Measurements from ENCODE around the gene DGKD.

The DGKD gene

DNA sequence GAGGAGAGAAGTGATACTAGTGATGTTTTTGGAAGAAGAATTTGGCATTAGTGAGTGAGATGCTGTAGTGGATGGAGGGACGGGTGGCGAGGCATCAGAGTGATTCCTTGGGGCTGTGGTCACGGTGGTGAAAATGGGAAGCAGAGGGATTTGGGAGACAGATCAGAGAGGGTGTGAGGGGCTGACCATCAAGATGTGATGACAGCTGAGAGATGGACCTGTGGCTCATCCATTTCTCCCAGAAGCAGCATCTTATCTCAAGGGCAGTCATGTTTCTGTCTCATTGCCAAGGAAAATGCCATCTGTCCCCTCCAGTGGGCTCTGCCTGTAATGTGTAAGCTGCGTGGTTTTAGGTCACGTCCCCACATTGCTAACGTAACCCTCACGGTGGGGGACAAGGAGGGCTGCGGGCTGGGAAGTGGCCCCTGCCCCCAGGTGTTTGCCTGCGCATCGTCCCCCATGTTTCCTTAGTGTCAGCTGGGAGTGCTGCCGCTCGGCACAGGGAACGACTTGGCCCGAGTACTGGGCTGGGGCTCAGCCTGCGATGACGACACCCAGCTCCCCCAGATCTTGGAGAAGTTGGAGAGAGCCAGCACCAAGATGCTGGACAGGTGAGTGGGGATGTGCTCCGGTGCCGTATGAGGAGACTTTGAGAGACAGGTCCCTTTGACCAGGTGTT, 91.0 kb downstream of the DGKD start:
- no peak for DNase-seq (ENCODE audit: low read depth)
- TF ChIP-seq, protein P1, sequence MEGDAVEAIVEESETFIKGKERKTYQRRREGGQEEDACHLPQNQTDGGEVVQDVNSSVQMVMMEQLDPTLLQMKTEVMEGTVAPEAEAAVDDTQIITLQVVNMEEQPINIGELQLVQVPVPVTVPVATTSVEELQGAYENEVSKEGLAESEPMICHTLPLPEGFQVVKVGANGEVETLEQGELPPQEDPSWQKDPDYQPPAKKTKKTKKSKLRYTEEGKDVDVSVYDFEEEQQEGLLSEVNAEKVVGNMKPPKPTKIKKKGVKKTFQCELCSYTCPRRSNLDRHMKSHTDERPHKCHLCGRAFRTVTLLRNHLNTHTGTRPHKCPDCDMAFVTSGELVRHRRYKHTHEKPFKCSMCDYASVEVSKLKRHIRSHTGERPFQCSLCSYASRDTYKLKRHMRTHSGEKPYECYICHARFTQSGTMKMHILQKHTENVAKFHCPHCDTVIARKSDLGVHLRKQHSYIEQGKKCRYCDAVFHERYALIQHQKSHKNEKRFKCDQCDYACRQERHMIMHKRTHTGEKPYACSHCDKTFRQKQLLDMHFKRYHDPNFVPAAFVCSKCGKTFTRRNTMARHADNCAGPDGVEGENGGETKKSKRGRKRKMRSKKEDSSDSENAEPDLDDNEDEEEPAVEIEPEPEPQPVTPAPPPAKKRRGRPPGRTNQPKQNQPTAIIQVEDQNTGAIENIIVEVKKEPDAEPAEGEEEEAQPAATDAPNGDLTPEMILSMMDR (IDR thresholded peaks at IDR 0.05; ENCODE audit: insufficient read depth, low read depth, low read length, missing control alignments): no peak

DNA sequence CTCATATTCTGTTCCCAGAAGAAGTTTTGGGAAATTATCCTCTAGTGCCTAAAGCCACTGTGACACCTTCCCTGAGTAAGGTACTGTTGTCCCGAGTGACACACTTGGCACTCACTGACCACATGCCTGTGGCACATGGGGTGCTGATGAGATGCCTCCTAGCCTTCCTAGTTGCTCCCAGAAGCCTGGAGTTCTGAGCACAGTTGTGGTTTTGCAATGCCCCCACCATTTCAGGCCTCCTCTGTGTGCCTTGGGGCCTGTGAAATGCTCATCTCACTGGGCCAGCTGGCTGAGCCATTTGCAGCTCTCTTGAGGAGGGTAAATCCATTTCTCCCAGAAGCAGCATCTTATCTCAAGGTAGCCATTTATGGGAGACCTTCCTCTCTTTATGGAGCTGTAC, 91.8 kb downstream of the DGKD start:
- no peak overlapping the region for H3K4me3 ChIP-seq (ENCODE audit: low read depth, low read length)
- TF ChIP-seq, protein P1 (IDR thresholded peaks at IDR 0.05; ENCODE audit: insufficient read depth, low read depth, low read length, missing control alignments): no peak
- DNase-seq (ENCODE audit: low read depth): no peak

More for the DNA sequence above, 91.0 kb downstream of the DGKD start:
- no peak overlapping the region for H3K4me3 ChIP-seq (ENCODE audit: low read depth, low read length)

DNA sequence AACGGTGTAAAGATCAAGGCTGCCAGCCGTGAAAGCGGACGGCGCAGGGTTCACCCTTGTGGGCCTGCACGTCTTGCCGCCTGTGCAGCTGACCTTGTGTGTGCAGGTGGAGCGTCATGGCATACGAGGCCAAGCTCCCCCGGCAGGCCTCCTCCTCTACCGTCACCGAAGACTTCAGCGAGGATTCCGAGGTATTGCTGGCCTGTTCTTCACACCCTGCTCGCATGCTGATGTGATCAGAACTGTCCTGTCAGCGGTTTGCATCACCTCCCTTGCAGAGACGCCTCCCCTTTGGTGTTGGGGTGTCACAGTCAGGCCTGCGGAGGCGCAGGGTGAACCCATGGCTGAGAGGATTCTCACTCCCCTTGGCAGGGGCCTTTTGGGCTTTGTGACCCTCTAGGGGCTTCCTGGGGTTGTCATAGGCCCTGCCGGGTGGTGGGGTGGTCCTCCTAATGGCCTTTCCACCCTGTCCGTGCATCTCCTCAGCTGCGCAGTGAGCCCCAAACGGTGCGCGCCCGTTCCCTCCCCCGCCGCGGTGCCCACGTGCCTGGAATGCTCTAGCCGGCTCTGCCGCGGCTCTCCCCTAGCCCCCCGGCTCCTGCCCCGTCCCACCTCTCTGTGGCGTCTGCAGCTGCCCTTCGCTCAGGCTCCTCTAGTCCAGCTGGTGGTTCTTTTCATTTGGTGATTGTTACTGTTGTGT, 92.5 kb downstream of the DGKD start:
- no peak overlapping the region for H3K4me3 ChIP-seq (ENCODE audit: low read depth, low read length)
- TF ChIP-seq, protein P1 (IDR thresholded peaks at IDR 0.05; ENCODE audit: insufficient read depth, low read depth, low read length, missing control alignments): no peak
- DNase-seq (ENCODE audit: low read depth): no peak

DNA sequence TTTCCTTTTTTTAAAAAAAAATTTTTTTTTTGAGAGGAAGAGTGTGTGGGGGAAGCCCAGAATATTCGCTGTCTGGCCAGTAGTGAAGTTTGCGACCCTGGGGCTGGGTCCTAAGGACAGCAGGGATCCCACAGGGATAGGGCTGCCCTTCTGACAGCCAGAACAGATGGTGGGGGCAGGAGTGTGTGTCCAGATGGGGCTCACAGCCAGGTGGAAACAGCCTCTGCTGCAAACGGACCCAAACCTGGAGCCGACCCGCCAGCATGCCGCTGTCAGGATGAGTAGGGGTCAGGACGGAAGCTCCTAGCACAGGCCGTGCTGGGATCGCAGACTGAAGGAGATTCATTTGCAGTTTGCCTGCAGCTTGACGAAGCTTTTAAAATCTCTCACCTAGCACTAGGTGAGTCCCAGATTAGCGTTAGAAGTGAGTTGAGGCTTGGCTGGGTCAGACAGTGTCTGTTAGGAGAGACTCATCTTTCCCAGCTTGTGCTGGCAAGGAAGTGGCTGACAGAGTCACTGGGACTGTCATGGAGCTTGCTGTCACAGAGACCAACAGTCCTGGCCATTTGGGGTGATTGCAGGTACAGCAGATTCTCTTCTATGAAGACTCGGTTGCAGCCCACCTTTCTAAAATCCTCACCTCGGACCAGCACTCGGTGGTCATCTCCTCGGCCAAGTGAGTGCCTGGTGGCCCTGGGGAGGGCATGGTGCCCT, 93.4 kb downstream of the DGKD start:
- TF ChIP-seq, protein P1 (IDR thresholded peaks at IDR 0.05; ENCODE audit: insufficient read depth, low read depth, low read length, missing control alignments): no peak
- DNase-seq (ENCODE audit: low read depth): no peak
- H3K4me3 ChIP-seq (ENCODE audit: low read depth, low read length): no peak overlapping the region

GRCh38 chr2:233448220-233448559, 93.9 kb downstream of the DGKD start:
- DNase-seq (ENCODE audit: low read depth): peak; percentile 29
- TF ChIP-seq, protein P1 (IDR thresholded peaks at IDR 0.05; ENCODE audit: insufficient read depth, low read depth, low read length, missing control alignments): peak; percentile 15
- no peak overlapping the region for H3K4me3 ChIP-seq (ENCODE audit: low read depth, low read length)

DNA sequence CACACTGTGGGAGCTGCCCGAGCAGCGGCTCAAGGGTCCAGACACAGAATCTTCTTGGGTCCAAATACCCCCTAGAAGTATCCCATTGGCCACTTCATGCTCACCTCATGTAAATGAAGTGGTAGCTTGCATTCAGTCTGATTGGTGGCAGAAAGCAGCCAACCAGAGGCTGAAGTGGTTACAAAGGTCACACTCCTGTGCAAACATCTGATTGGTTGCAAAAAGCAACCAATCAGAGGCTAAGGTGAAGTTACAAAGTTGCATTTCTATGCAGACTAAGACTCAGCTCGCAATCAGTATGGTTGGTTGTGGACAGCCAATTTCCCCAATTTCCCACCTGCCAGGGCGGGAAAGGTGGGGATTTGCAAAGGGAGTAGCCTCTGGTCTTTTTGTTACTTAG, 94.3 kb downstream of the DGKD start:
- TF ChIP-seq, protein P1 (IDR thresholded peaks at IDR 0.05; ENCODE audit: insufficient read depth, low read depth, low read length, missing control alignments): no peak
- no peak for DNase-seq (ENCODE audit: low read depth)
- H3K4me3 ChIP-seq (ENCODE audit: low read depth, low read length): no peak overlapping the region
